Brain microvascular endothelial cell (primary cell): ENCODE measurements around the gene SUSD6.

Experiments
- DNase-seq: peaks from one replicate; pipeline ENCODE4 v3.0.0-alpha.2; 2020
- H3K27ac ChIP-seq: fragments of 250-450 bp; sonication (Bioruptor Pico); 2 replicates; pipeline ENCODE4 v1.5.1; 2020; ENCODE audit warnings: mild to moderate bottlenecking, moderate library complexity
- H3K27me3 ChIP-seq: fragments of 250-450 bp; sonication (Bioruptor Pico); replicated peaks from 2 replicates; pipeline ENCODE4 v1.5.1; 2020; ENCODE audit warnings: mild to moderate bottlenecking
- H3K36me3 ChIP-seq: fragments of 250-450 bp; sonication (Bioruptor Pico); replicated peaks from 2 replicates; pipeline ENCODE4 v1.5.1; 2020; ENCODE audit warnings: mild to moderate bottlenecking
- H3K4me3 ChIP-seq: 2 replicates; pipeline ENCODE4 v1.5.1; 2011; ENCODE audit warnings: low read depth, mild to moderate bottlenecking, control low read depth, low read length, moderate library complexity
- in situ Hi-C: cut with HindIII; loops from 2 replicates; pipeline ENCODE4 v1.10.0; 2017; ENCODE audit warnings: low sequenced_read_pairs, low pct_ligation_motif_present
- TF ChIP-seq, protein P1 (sequence below): IDR thresholded peaks from 2 replicates; pipeline ENCODE4 v1.5.1; 2011; ENCODE audit warnings: low read depth, mild to moderate bottlenecking, moderate library complexity, low read length, control low read depth, inconsistent platforms; ENCODE audit errors: missing control alignments

Gene SUSD6

DNA sequence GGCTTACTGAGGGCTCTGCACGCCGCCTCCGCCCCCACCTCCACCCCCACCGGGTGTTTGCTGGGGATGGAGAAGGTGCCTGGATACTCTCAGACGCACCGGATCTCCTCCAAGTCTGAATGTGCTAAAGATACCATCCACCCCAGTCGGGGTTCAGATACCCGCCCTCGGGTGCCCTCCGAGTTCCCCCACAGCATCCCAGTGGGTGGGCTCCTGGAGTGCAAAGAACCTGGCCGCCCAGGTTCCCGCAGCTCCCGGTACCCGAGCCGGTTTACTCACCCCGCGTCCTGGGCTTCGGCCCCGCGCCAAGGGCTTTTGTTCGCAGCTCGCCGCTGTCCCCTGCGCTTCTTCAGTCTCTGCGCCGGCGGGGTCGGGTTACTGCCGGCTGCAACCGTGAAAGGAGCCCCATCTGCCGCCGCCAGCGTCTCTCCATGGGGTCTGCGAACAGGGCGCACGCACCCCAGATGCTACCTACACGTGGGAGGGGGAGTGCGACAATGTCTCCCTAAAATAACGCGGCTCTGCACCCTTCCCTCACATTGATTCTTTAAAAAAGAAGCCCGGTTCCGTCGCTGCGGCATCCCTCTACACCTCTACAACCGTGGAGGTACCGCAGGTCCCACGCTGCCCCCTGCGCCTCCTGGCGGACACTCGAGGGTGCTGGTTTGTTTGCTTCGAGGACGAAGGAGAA, 37.0 kb upstream of the SUSD6 start, which contains the start of gene CCDC177:
Gene CCDC177, minus strand, starts transcription at position 609 of the 691 bp plus-strand sequence. CDS start 1,249 bp downstream, outside the sequence.
- H3K4me3 ChIP-seq: peak within 1 kb of the TSS; percentile 27

GRCh38 chr14:69574954-69575295, 36.5 kb upstream of the SUSD6 start:
- in situ Hi-C loops: no loop called here
- Histone ChIP-seq H3K4me3 (no peak overlapping the region), H3K36me3 (no peaks in the 10 kb centered on the region), H3K27ac (no peak overlapping the region), H3K27me3 (peaks cover 46% of the 10 kb centered on the region)
- TF ChIP-seq, protein P1, sequence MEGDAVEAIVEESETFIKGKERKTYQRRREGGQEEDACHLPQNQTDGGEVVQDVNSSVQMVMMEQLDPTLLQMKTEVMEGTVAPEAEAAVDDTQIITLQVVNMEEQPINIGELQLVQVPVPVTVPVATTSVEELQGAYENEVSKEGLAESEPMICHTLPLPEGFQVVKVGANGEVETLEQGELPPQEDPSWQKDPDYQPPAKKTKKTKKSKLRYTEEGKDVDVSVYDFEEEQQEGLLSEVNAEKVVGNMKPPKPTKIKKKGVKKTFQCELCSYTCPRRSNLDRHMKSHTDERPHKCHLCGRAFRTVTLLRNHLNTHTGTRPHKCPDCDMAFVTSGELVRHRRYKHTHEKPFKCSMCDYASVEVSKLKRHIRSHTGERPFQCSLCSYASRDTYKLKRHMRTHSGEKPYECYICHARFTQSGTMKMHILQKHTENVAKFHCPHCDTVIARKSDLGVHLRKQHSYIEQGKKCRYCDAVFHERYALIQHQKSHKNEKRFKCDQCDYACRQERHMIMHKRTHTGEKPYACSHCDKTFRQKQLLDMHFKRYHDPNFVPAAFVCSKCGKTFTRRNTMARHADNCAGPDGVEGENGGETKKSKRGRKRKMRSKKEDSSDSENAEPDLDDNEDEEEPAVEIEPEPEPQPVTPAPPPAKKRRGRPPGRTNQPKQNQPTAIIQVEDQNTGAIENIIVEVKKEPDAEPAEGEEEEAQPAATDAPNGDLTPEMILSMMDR: no peak
- no peak for DNase-seq

More for the DNA sequence above, 37.0 kb upstream of the SUSD6 start, which contains the start of gene CCDC177:
- TF ChIP-seq, protein P1: peak; percentile 99
- H3K27me3 ChIP-seq: peaks cover 47% of the 10 kb centered on the region
- H3K27ac ChIP-seq: no peak within 1 kb of the TSS
- peak; percentile 43 for DNase-seq
- H3K36me3 ChIP-seq: no peaks in the 10 kb centered on the region
- in situ Hi-C loops: no loop called here

DNA sequence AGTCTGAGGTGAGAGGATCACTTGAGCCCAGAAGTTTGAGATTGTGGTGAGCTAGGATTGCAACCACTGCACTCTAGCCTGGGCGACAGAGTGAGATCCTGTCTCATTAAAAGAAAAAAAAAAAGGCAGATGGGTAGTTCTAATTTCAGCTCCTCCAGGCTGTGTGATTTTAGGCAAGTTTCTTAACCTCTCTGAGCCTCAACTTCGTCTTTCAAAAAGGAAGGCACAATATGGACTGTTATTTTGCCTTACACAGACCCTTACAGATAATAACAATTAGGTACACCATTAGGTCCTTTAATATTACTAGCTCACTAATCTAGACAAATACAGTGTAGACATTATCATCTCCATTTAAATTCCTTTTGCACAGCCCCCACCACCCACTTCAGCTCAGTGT, 31.9 kb upstream of the SUSD6 start:
- Histone ChIP-seq H3K4me3 (no peak overlapping the region), H3K27me3 (peaks cover 6% of the 10 kb centered on the region), H3K27ac (no peak overlapping the region), H3K36me3 (no peaks in the 10 kb centered on the region)
- TF ChIP-seq, protein P1: no peak
- in situ Hi-C loops: no loop called here
- no peak for DNase-seq

DNA sequence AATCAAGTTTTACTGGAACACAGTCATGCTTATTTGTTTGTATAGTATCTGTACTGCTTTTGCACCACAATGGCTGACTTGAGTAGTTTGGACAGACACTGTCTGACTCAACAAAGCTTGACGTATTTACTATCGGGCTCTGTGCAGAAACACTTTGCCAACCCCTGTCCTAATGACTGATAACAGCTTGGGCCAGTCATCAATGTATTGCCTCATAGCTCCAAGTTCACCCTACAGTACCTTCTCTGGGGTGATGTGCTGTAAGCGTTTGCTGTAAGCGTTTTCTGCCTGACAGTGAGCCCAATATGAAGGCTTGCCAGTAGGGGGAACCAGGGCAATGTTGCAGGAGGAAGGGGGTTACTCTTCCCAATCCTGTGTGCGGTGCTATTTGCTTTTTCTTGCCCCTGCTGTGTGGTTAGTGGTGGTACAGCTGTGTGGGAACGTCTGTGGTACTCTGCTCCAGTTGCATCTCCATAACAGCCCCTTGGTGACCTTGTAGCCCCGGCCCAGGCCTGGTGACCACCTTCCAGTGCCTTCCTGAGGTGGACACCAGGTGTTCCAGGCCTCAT, 31.3 kb upstream of the SUSD6 start:
- Histone ChIP-seq H3K4me3 (no peak overlapping the region), H3K27me3 (peaks cover 5% of the 10 kb centered on the region), H3K36me3 (no peaks in the 10 kb centered on the region), H3K27ac (no peak overlapping the region)
- TF ChIP-seq, protein P1: peak; percentile 81
- in situ Hi-C loops: no loop called here
- peak; percentile 78 for DNase-seq

DNA sequence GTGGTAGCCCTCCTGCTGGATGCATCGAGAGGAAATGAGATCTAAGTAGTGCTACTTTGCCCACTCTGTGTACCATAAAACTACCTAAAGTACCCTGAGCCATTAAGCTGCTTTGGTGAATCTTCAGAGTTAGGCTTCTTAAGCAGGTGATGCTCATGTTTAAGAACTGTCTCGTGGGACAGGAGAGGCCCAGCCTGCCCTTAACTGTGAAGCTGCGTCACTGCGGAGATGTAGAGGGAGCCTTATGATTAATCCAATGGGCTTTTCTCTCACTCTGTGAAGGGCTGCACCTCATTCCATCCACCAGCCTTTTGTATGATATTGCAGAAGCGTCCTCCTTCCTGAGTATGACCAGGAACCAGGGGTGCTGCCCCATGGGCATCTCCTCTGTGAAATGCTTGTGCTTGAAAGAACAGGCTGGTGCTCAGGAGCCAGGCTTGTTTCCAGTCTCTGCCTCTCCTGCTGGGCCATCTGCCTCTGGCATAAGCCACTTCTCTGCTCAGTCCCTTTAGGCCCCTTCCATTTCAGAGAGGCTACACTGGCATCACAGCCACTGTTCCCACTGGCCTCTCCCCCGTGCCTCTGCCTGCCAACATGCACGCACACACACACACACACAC, 30.0 kb upstream of the SUSD6 start:
- DNase-seq: no peak
- H3K27ac ChIP-seq: no peak overlapping the region
- TF ChIP-seq, protein P1: no peak
- no peaks in the 10 kb centered on the region for H3K36me3 ChIP-seq
- in situ Hi-C loops: no loop called here
- no peak overlapping the region for H3K4me3 ChIP-seq
- peaks cover 2% of the 10 kb centered on the region for H3K27me3 ChIP-seq
